DND-41 (cell line): ENCODE measurements around the gene COL19A1.

Experiments
- CTCF ChIP-seq: IDR thresholded peaks from 2 replicates; pipeline ENCODE4 v1.5.1; 2012; ENCODE audit warnings: borderline replicate concordance, low read length, moderate library complexity, mild to moderate bottlenecking; ENCODE audit not compliant: poor library complexity, severe bottlenecking; ENCODE audit errors: extremely low read depth
- EZH2 ChIP-seq: IDR thresholded peaks from 3 replicates; pipeline ENCODE4 v1.6.1; 2012; ENCODE audit warnings: borderline replicate concordance, low read depth, mild to moderate bottlenecking, moderate library complexity, low read length, inconsistent platforms; ENCODE audit not compliant: severe bottlenecking

- no peak for TF ChIP-seq CTCF
- no peak for TF ChIP-seq EZH2
These were observed 310.6 kb downstream of the COL19A1 start for GRCh38 chr6:70176842-70177550.
